Mesenchymal stem cell (in vitro differentiated cells and primary cell): ENCODE measurements around the gene TNFSF12.
"Not testable (repeated sequence)": the region's sequence is repeated elsewhere in the genome, so short reads cannot be mapped to it uniquely, and the experiment has no call there.

Experiments
- DNase-seq: peaks from one replicate; pipeline ENCODE4 v3.0.0-alpha.2; 2013
- H2AFZ ChIP-seq: one replicate; pipeline ENCODE4 v1.6.1; 2013; ENCODE audit warnings: low read depth, mild to moderate bottlenecking, control low read depth, inconsistent platforms, low read length, moderate library complexity
- H2AK5ac ChIP-seq: 2 replicates; pipeline ENCODE4 v1.6.1; 2013; ENCODE audit warnings: low read length, moderate library complexity, mild to moderate bottlenecking, inconsistent platforms; ENCODE audit not compliant: severe bottlenecking
- H2BK120ac ChIP-seq: one replicate; pipeline ENCODE4 v1.6.1; 2013; ENCODE audit warnings: low read depth, mild to moderate bottlenecking, inconsistent platforms, low read length, moderate library complexity
- H2BK12ac ChIP-seq, 2 experiments: one replicate each; pipeline ENCODE4 v1.6.1; 2013; ENCODE audit warnings: inconsistent platforms in 2 of 2, low read length in 2 of 2, mild to moderate bottlenecking in 2 of 2, moderate library complexity in 2 of 2, control low read depth in 1 of 2
- H2BK15ac ChIP-seq: one replicate; pipeline ENCODE4 v1.6.1; 2013; ENCODE audit warnings: mild to moderate bottlenecking, low read depth, inconsistent platforms; ENCODE audit not compliant: poor library complexity, severe bottlenecking
- H2BK5ac ChIP-seq: 2 replicates; pipeline ENCODE4 v1.6.1; 2013; ENCODE audit warnings: low read depth, mild to moderate bottlenecking, low read length, control low read depth, inconsistent platforms; ENCODE audit not compliant: poor library complexity, severe bottlenecking
- H3K14ac ChIP-seq, 2 experiments: one replicate each; pipeline ENCODE4 v1.6.1; 2013; ENCODE audit warnings: inconsistent platforms in 2 of 2, low read length in 2 of 2, control low read depth in 1 of 2, mild to moderate bottlenecking in 1 of 2, moderate library complexity in 1 of 2
- H3K18ac ChIP-seq, 2 experiments: one replicate each; pipeline ENCODE4 v1.6.1; 2013; ENCODE audit warnings: inconsistent platforms in 2 of 2, low read length in 2 of 2, control low read depth in 1 of 2, low read depth in 1 of 2, mild to moderate bottlenecking in 1 of 2
- H3K23ac ChIP-seq, 2 experiments: one replicate each; pipeline ENCODE4 v1.6.1; 2013; ENCODE audit warnings: inconsistent platforms in 2 of 2, low read length in 2 of 2, mild to moderate bottlenecking in 2 of 2, moderate library complexity in 2 of 2, control low read depth in 1 of 2
- H3K27ac ChIP-seq: 2 replicates; pipeline ENCODE4 v1.5.1; 2013; ENCODE audit warnings: mild to moderate bottlenecking, moderate library complexity, low read length, control low read depth, inconsistent platforms; ENCODE audit not compliant: poor library complexity, severe bottlenecking
- H3K27me3 ChIP-seq, 2 experiments: 2 replicates each; pipeline versions ENCODE4 v1.6.1 to v1.7.0; 2013; ENCODE audit warnings: low read length in 2 of 2, mild to moderate bottlenecking in 2 of 2, moderate library complexity in 2 of 2, control low read depth in 1 of 2, inconsistent platforms in 1 of 2; ENCODE audit not compliant: control insufficient read depth in 1 of 2, insufficient read depth in 1 of 2
- H3K36me3 ChIP-seq, 2 experiments: 2 replicates each; pipeline versions ENCODE4 v1.6.1 to v1.7.0; 2013; ENCODE audit warnings: low read length in 2 of 2, control low read depth in 1 of 2, inconsistent platforms in 1 of 2, low read depth in 1 of 2, mild to moderate bottlenecking in 1 of 2; ENCODE audit not compliant: insufficient read depth in 2 of 2, control insufficient read depth in 1 of 2
- H3K4ac ChIP-seq, 2 experiments: one replicate each; pipeline ENCODE4 v1.6.1; 2013; ENCODE audit warnings: inconsistent platforms in 2 of 2, low read length in 2 of 2, mild to moderate bottlenecking in 2 of 2, moderate library complexity in 2 of 2, control low read depth in 1 of 2, low read depth in 1 of 2
- H3K4me1 ChIP-seq: 2 replicates; pipeline ENCODE4 v1.6.1; 2013; ENCODE audit warnings: low read depth, low read length, control low read depth; ENCODE audit not compliant: control insufficient read depth, insufficient read depth
- H3K4me2 ChIP-seq: 2 replicates; pipeline ENCODE4 v1.6.1; 2013; ENCODE audit warnings: low read length, mild to moderate bottlenecking, inconsistent platforms; ENCODE audit not compliant: poor library complexity, severe bottlenecking
- H3K4me3 ChIP-seq, 2 experiments: 2 replicates each; pipeline versions ENCODE4 v1.5.1 to v1.7.0; 2013; ENCODE audit warnings: low read length in 2 of 2, mild to moderate bottlenecking in 2 of 2, control low read depth in 1 of 2, low read depth in 1 of 2; ENCODE audit not compliant: insufficient read depth in 1 of 2
- H3K79me1 ChIP-seq: replicated peaks from 2 replicates; pipeline ENCODE4 v1.6.1; 2013; ENCODE audit warnings: mild to moderate bottlenecking, control low read depth, low read length, inconsistent platforms; ENCODE audit not compliant: poor library complexity, severe bottlenecking
- H3K9ac ChIP-seq: 2 replicates; pipeline ENCODE4 v1.7.0; 2013; ENCODE audit warnings: mild to moderate bottlenecking, low read length, moderate library complexity
- H3K9me3 ChIP-seq: 2 replicates; pipeline ENCODE4 v1.7.0; 2013; ENCODE audit warnings: mild to moderate bottlenecking, low read length; ENCODE audit not compliant: control insufficient read depth
- H4K8ac ChIP-seq: one replicate; pipeline ENCODE4 v1.6.1; 2013; ENCODE audit warnings: inconsistent platforms, mild to moderate bottlenecking, low read length, moderate library complexity
- H4K91ac ChIP-seq: one replicate; pipeline ENCODE4 v1.6.1; 2013; ENCODE audit warnings: mild to moderate bottlenecking, low read length, inconsistent platforms
- WGBS: methylation state at CpG from one replicate; pipeline ENCODE4 v1.1.7; 2013; ENCODE audit warnings: mixed read lengths; 5-methylcytosine and 5-hydroxymethylcytosine counted together

Gene TNFSF12

DNA sequence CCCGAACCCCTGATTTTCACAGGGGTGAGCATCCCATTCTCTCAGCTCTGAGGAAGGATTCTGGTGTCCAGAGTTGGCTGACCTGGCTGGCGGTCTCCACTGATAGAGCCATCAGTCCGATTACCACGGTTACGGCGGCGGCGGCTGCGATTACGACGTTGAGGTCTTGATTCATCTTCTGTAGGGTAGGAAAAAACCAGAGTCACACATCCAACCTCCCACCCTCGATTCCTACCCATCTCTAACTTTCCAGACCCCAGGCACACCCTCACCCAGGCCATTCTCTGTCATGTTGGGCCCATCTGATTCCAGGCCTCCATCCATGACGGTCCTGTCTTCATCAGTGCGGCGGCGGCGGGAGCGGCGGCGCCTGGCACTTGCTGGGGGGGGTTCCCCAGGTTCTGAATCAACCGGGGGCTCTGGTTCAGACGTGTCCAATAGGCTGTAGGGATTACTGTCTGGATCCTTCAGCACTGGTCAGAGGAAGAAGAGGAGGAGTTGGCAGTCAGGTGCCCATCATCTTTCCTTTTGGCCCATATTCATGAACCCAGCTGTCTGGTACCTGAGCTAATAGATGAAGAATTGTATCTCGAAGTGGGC lies 43.7 kb downstream of the TNFSF12 start:
- H2BK120ac ChIP-seq: no peak overlapping the region
- H2BK12ac ChIP-seq: no peak overlapping the region
- no peak overlapping the region for H3K23ac ChIP-seq
- no peak overlapping the region for H3K9ac ChIP-seq
- no peak overlapping the region for H4K91ac ChIP-seq
- peaks cover 36% of the 10 kb centered on the region for H3K79me1 ChIP-seq
- H3K27me3 ChIP-seq: no peaks in the 10 kb centered on the region
- WGBS: 98% methylated on average over 23 of the region's 23 CpGs
- H3K4me3 ChIP-seq: no peak overlapping the region
- no peaks in the 10 kb centered on the region for H3K9me3 ChIP-seq
- peaks cover 40% of the 10 kb centered on the region for H3K4me1 ChIP-seq
- no peak overlapping the region for H2AFZ ChIP-seq
- no peak overlapping the region for H3K27ac ChIP-seq
- peaks cover 71 to 85% of the 10 kb centered on the region in 2 experiments for H3K36me3 ChIP-seq
- H3K18ac ChIP-seq: no peak overlapping the region
- no peak overlapping the region for H4K8ac ChIP-seq
- H2AK5ac ChIP-seq: no peak overlapping the region
- no peak for DNase-seq
- no peak overlapping the region for H2BK5ac ChIP-seq
- no peak overlapping the region for H3K4me2 ChIP-seq
- no peak overlapping the region for H2BK15ac ChIP-seq
- H3K14ac ChIP-seq: no peak overlapping the region
- no peak overlapping the region for H3K4ac ChIP-seq

DNA sequence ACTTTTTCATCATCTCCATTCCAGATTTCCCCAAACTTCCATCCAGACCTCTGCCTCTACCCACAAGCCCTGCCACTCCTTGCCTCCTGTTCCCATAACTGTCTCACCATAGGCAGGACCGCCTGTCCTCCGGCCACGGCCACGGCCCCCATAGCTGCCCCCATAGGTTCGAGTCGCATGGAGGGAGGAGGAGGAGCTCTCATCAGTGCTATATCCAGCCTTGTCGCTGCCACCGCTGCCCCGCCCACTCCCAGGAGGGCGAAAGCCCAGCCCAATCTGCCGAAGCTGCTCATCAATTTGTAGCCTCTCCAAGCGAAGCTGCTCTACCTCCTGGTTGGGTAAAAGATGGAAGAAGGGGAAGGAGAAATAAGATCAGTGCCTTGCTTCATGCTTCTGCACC lies 44.4 kb downstream of the TNFSF12 start:
- Histone ChIP-seq H3K36me3 (peaks cover 71 to 80% of the 10 kb centered on the region in 2 experiments), H2BK15ac (no peak overlapping the region), H3K4me1 (peaks cover 33% of the 10 kb centered on the region), H3K4me3 (no peak overlapping the region), H2BK12ac (no peak overlapping the region), H3K23ac (no peak overlapping the region), H3K27ac (no peak overlapping the region), H3K9ac (peak overlapping the region; percentile 38), H4K91ac (no peak overlapping the region), H2BK120ac (no peak overlapping the region), H4K8ac (no peak overlapping the region), H3K9me3 (no peaks in the 10 kb centered on the region), H2AK5ac (no peak overlapping the region), H3K79me1 (peaks cover 36% of the 10 kb centered on the region), H3K14ac (no peak overlapping the region), H2BK5ac (no peak overlapping the region), H3K4ac (no peak overlapping the region), H3K18ac (no peak overlapping the region), H3K4me2 (no peak overlapping the region), H2AFZ (no peak overlapping the region), H3K27me3 (no peaks in the 10 kb centered on the region)
- WGBS: 95% methylated on average over 12 of the region's 12 CpGs
- DNase-seq: no peak

- DNase-seq, H3K14ac ChIP-seq, H3K27ac ChIP-seq, H4K8ac ChIP-seq, H3K4me1 ChIP-seq, H2AFZ ChIP-seq, H4K91ac ChIP-seq, H2BK120ac ChIP-seq, H3K18ac ChIP-seq, H3K9me3 ChIP-seq, H2BK15ac ChIP-seq, H3K4me3 ChIP-seq, H2AK5ac ChIP-seq, H3K4ac ChIP-seq, H3K23ac ChIP-seq, H3K4me2 ChIP-seq, H2BK12ac ChIP-seq, H3K27me3 ChIP-seq, H2BK5ac ChIP-seq, H3K9ac ChIP-seq: not testable (repeated sequence)
- H3K36me3 ChIP-seq: peaks cover 77 to 85% of the 10 kb centered on the region in 2 experiments
- WGBS: 100% methylated on average over 1 of the region's 5 CpGs
- H3K79me1 ChIP-seq: peaks cover 36% of the 10 kb centered on the region
Measured at GRCh38 chr17:7597561-7597960, 48.7 kb downstream of the TNFSF12 start.

GRCh38 chr17:7606280-7606679 lies 57.4 kb downstream of the TNFSF12 start:
- Histone ChIP-seq H3K18ac (no peak overlapping the region), H3K23ac (no peak overlapping the region), H2BK120ac (no peak overlapping the region), H3K27ac (no peak overlapping the region), H2BK12ac (no peak overlapping the region), H4K91ac (no peak overlapping the region), H2AFZ (no peak overlapping the region), H3K4me2 (no peak overlapping the region), H3K4ac (no peak overlapping the region), H3K4me1 (peaks cover 1% of the 10 kb centered on the region), H3K14ac (no peak overlapping the region), H2BK5ac (no peak overlapping the region), H3K9me3 (no peaks in the 10 kb centered on the region), H4K8ac (no peak overlapping the region), H2BK15ac (no peak overlapping the region), H3K36me3 (peaks cover 34 to 63% of the 10 kb centered on the region in 2 experiments), H2AK5ac (no peak overlapping the region), H3K4me3 (no peak overlapping the region), H3K9ac (no peak overlapping the region), H3K79me1 (peaks cover 24% of the 10 kb centered on the region), H3K27me3 (no peaks in the 10 kb centered on the region)
- no peak for DNase-seq
- 100% methylated on average over 4 of the region's 4 CpGs for WGBS
